ENCODE data around the gene ABHD12. TPM values are rescaled to one million over a fixed set of nuclear protein-coding genes. Genes with fewer than 3 reads are reported as not detected.

Gene ABHD12
- total RNA-seq, 4 donors from 2014 or later, result 11.9 to 18.4 (median 13.8) TPM

DNA sequence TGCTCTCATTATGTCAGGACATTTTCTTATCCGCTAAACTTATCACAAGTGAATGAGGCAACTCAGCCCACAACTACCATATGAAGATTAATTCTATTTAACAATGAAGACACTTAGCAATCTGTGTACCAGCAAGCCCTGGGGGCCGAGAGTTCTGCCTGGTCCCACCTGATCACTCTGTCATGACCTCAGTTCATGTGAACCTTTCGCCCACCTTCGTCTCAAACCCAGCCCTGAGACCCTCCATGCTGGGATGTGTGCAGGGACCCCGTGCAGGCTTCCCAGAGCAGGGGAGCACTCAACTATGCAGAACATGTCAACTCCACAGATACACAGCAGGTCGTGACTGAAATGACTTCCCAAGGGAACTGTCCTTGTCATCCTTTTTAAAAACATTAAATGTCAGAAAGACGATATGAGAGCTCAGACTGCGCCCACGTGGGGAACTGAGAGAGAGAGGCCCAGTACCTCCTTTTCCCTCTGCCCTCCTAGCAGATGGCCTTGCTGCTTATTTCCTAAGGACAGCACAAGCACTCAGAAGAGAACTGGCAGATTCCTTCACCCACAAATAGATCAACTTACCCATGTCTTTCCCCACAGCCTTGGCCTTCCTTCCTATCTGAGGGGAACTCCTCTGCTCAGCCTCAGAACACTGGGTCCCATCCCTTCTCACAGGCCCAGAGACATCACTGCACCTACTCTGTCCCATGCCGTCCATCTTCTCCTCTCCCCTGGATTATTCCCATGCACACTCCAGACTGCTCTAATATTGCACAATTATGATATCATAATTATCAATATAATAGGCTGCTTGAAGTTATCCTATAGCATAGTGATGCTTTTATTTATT is 11.5 kb downstream of the ABHD12 start:
- H3K4me3 ChIP-seq, result no peak overlapping the region
- H3K27me3 ChIP-seq, result no peaks in the 10 kb centered on the region
- ATAC-seq (peak; percentile 32 to 46), DNase-seq (no peak)
- H3K9me3 ChIP-seq, result no peaks in the 10 kb centered on the region
- no peak overlapping the region for H3K27ac ChIP-seq
- no peaks in the 10 kb centered on the region for H3K4me1 ChIP-seq
- TF ChIP-seq POLR2A (IDR thresholded peaks at IDR 0.05), result no peak
- TF ChIP-seq, protein P1, sequence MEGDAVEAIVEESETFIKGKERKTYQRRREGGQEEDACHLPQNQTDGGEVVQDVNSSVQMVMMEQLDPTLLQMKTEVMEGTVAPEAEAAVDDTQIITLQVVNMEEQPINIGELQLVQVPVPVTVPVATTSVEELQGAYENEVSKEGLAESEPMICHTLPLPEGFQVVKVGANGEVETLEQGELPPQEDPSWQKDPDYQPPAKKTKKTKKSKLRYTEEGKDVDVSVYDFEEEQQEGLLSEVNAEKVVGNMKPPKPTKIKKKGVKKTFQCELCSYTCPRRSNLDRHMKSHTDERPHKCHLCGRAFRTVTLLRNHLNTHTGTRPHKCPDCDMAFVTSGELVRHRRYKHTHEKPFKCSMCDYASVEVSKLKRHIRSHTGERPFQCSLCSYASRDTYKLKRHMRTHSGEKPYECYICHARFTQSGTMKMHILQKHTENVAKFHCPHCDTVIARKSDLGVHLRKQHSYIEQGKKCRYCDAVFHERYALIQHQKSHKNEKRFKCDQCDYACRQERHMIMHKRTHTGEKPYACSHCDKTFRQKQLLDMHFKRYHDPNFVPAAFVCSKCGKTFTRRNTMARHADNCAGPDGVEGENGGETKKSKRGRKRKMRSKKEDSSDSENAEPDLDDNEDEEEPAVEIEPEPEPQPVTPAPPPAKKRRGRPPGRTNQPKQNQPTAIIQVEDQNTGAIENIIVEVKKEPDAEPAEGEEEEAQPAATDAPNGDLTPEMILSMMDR (IDR thresholded peaks at IDR 0.05 in 4 of 5, conservative IDR thresholded peaks at IDR 0.05 in 1 of 5), result no peak
- in situ Hi-C loops (cut with MboI; ENCODE audit: low sequenced_read_pairs in 4 of 4), result loop anchor here in 2 of 4 donors (10.0 to 25.0 kb wide), 3 partner anchors 56 to 308 kb away; partner anchors contain the start of gene ZNF337 (in 1 of the 2)
- intact Hi-C loops (cut with DNase I; ENCODE audit: low total_unique reads), result no loop called here
- H3K36me3 ChIP-seq, result no peaks in the 10 kb centered on the region

DNA sequence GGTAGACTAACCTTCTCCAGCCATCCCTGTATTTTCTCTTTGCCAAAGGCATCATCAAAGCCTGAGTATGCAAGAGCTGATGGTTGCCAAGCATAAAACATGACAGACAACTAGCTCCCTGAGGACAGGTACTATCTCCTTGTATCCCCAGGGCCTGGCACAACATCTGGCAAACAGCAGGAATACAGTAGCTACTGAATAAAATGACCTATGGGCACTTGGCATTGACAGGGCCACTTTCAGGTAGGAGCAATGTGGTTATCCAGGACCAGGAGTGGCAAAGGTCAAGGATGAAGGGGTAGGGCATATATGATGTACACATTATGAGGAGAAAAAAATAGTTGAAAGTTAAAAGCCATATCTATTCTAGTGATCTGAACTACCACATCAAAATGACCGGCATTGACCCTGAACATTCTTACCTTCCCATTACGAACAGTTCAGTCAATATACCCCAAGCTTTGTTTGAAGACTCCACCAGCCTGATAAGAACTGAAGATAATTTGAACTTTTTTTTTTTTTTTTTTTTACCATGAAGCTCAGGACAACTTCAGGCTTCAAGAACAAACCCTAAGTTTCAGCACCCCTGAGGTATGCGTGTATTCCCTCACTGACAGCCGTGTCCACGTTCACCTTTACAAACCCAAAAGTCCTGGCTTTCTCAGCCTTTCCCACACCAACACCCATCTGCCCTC is 12.3 kb downstream of the ABHD12 start:
- intact Hi-C loops (cut with DNase I; ENCODE audit: low total_unique reads), result no loop called here
- no peaks in the 10 kb centered on the region for H3K27me3 ChIP-seq

DNA sequence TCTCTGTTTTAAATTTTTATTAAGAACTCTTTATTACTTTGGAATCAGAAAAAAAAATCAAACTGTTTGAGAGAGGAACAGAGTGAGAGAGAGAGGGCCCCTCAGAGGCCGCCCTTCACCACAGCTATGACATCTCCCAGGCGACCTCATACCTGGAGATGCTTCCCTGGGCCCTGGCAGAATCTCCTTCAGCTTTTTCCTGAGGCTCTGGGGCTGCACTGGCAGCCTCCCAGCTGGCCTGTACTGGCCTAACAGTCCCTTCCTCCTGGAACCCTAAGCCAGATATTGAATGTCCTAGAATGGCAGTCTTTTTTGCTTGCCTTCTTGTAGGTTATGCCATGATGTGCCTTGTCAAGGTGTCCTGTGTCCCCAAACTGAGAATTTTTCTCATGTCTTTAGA is 13.7 kb downstream of the ABHD12 start:
- Histone ChIP-seq H3K4me1 (no peaks in the 10 kb centered on the region), H3K4me3 (no peak overlapping the region), H3K36me3 (no peaks in the 10 kb centered on the region), H3K27ac (no peak overlapping the region), H3K27me3 (no peaks in the 10 kb centered on the region), H3K9me3 (no peaks in the 10 kb centered on the region)
- intact Hi-C loops (cut with DNase I; ENCODE audit: low total_unique reads) (no loop called here), in situ Hi-C loops (cut with MboI; ENCODE audit: low sequenced_read_pairs in 4 of 4) (loop anchor here in 2 of 4 donors (10.0 to 25.0 kb wide), 3 partner anchors 58 to 310 kb away; partner anchors contain the start of gene ZNF337 (in 1 of the 2))
- DNase-seq (no peak), ATAC-seq (no peak)
- no peak for TF ChIP-seq POLR2A (IDR thresholded peaks at IDR 0.05)
- TF ChIP-seq, protein P1 (IDR thresholded peaks at IDR 0.05 in 4 of 5, conservative IDR thresholded peaks at IDR 0.05 in 1 of 5), result no peak

More for the DNA sequence above, 12.3 kb downstream of the ABHD12 start:
- Histone ChIP-seq H3K9me3 (no peaks in the 10 kb centered on the region), H3K36me3 (no peaks in the 10 kb centered on the region), H3K27ac (no peak overlapping the region), H3K4me3 (no peak overlapping the region), H3K4me1 (no peaks in the 10 kb centered on the region)
- no peak for ATAC-seq
- no peak for DNase-seq
- no peak for TF ChIP-seq POLR2A (IDR thresholded peaks at IDR 0.05)
- in situ Hi-C loops (cut with MboI; ENCODE audit: low sequenced_read_pairs in 4 of 4), result loop anchor here in 2 of 4 donors (10.0 to 25.0 kb wide), 3 partner anchors 56 to 309 kb away; partner anchors contain the start of gene ZNF337 (in 1 of the 2)

DNA sequence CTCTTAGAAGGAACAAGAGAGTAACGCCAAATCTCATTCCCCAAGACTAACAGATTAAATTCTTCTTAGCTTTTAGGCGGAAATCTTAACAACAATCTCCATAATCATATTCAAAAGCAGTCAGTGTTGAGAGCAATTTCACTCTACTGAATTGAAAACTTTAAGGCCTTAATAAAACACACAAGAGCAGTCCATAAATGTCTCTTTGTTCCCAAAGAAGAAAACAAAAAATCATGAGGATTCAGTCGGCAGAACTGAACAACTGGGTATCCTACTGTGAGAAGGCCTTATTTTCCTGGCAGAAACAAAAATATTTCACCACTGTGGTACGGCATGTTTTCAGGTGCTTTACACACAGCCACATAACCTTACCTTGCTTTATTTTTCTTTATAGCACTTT is 14.4 kb downstream of the ABHD12 start:
- in situ Hi-C loops (cut with MboI; ENCODE audit: low sequenced_read_pairs in 4 of 4) (loop anchor here in 2 of 4 donors (10.0 to 25.0 kb wide), 3 partner anchors 59 to 311 kb away; partner anchors contain the start of gene ZNF337 (in 1 of the 2)), intact Hi-C loops (cut with DNase I; ENCODE audit: low total_unique reads) (no loop called here)
- no peaks in the 10 kb centered on the region for H3K4me1 ChIP-seq
- DNase-seq, result no peak
- H3K36me3 ChIP-seq, result no peaks in the 10 kb centered on the region
- no peaks in the 10 kb centered on the region for H3K9me3 ChIP-seq
- no peak overlapping the region for H3K4me3 ChIP-seq
- no peak for TF ChIP-seq POLR2A (IDR thresholded peaks at IDR 0.05)
- ATAC-seq, result no peak
- H3K27ac ChIP-seq, result no peak overlapping the region
- no peaks in the 10 kb centered on the region for H3K27me3 ChIP-seq

DNA sequence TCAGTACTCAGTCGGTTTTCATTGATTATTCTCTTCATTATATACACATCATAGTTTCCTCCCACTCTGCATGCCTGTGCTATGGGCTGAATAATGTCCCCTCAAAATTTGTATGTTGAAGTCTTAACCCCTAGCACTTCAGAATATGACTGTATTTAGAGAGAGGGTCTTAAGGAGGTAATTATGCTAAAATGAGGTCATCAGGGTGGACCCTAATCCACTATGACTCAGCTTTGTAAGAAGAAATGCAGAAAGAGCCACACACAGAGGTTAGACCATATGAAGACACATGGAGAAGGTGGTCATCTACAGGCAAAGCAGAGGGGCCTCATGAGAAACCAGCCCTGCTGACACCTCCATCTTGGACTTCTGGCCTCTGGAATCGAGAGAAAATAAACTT is 15.8 kb downstream of the ABHD12 start:
- intact Hi-C loops (cut with DNase I; ENCODE audit: low total_unique reads), result no loop called here
- in situ Hi-C loops (cut with MboI; ENCODE audit: low sequenced_read_pairs in 4 of 4), result loop anchor here in 3 of 4 donors (10.0 to 25.0 kb wide), 4 partner anchors 60 to 312 kb away; partner anchors contain the start of gene ZNF337 (in 1 of the 3)
- H3K4me1 ChIP-seq, result no peaks in the 10 kb centered on the region
- H3K27me3 ChIP-seq, result no peaks in the 10 kb centered on the region
- no peaks in the 10 kb centered on the region for H3K36me3 ChIP-seq
- no peaks in the 10 kb centered on the region for H3K9me3 ChIP-seq
- H3K27ac ChIP-seq, result no peak overlapping the region
- H3K4me3 ChIP-seq, result no peak overlapping the region
- ATAC-seq (no peak), DNase-seq (no peak)
- no peak for TF ChIP-seq POLR2A (IDR thresholded peaks at IDR 0.05)
- TF ChIP-seq, protein P1 (IDR thresholded peaks at IDR 0.05 in 4 of 5, conservative IDR thresholded peaks at IDR 0.05 in 1 of 5), result no peak
